Activated CD4-positive, CD25-positive, alpha-beta regulatory T cell treated with anti-CD3 and anti-CD28 coated beads, Interleukin-2, amount 50 U/mL, for 24 hours (primary cell): ENCODE data around the gene EPHB4.
"Not testable (repeated sequence)": the region's sequence is repeated elsewhere in the genome, so short reads cannot be mapped to it uniquely, and the experiment has no call there.

ENCODE experiments used
- ATAC-seq, 2 donors: fragments of 150-1000 bp; cut with Tn5 transposase; one replicate each; pipeline ENCODE4 v1.10.0; 2021; ENCODE audit warnings: mild to moderate bottlenecking in 1 of 2, moderate library complexity in 1 of 2

The EPHB4 gene

GRCh38 chr7:100827330-100828226, at the start of gene EPHB4:
EPHB4 (minus strand) TSS chr7:100827523; CDS start chr7:100827030, 493 bp downstream.
- peak; percentile 28 to 36 for ATAC-seq

GRCh38 chr7:100875356-100875751, 48.0 kb upstream of the EPHB4 start:
- ATAC-seq: peak; percentile 28 to 50

- ATAC-seq: peak; percentile 92 to 93
These were observed 47.4 kb upstream of the EPHB4 start, which contains the start of gene SRRT for GRCh38 chr7:100874577-100875355. SRRT (plus strand) TSS chr7:100875103; CDS start chr7:100875591, 488 bp downstream.

GRCh38 chr7:100874300-100874576, 46.9 kb upstream of the EPHB4 start:
- ATAC-seq: no peak

GRCh38 chr7:100873599-100874299, 46.4 kb upstream of the EPHB4 start:
- no peak for ATAC-seq

- ATAC-seq: no peak
These were observed 40.6 kb upstream of the EPHB4 start for GRCh38 chr7:100867776-100868485.

- peak; percentile 53 to 63 for ATAC-seq
These were observed 39.9 kb upstream of the EPHB4 start, which contains the start of gene TRIP6 for GRCh38 chr7:100867040-100867775. TRIP6 (plus strand) TSS chr7:100867387; CDS start chr7:100867498, 111 bp downstream.

GRCh38 chr7:100866729-100867039, 39.4 kb upstream of the EPHB4 start:
- ATAC-seq: peak in 1 of 2 donors; percentile 18

GRCh38 chr7:100865938-100866728, 38.8 kb upstream of the EPHB4 start:
- ATAC-seq: peak; percentile 39 to 47

- no peak for ATAC-seq
These were observed 38.1 kb upstream of the EPHB4 start for GRCh38 chr7:100865372-100865911.

- no peak for ATAC-seq
These were observed 37.0 kb upstream of the EPHB4 start for GRCh38 chr7:100864263-100864845.

GRCh38 chr7:100863406-100863950, 36.2 kb upstream of the EPHB4 start:
- ATAC-seq: no peak

- ATAC-seq: no peak
These were observed 34.3 kb upstream of the EPHB4 start for GRCh38 chr7:100861616-100861985.

GRCh38 chr7:100860702-100861615, 33.6 kb upstream of the EPHB4 start:
- no peak for ATAC-seq

GRCh38 chr7:100859856-100860255, 32.5 kb upstream of the EPHB4 start:
- ATAC-seq: no peak

GRCh38 chr7:100856871-100857282, 29.6 kb upstream of the EPHB4 start:
- no peak for ATAC-seq

- ATAC-seq: no peak
These were observed 28.2 kb upstream of the EPHB4 start for GRCh38 chr7:100855515-100855914.

- not testable (repeated sequence) for ATAC-seq
These were observed 27.6 kb upstream of the EPHB4 start for GRCh38 chr7:100854899-100855298.
